Cardiac muscle cell (in vitro differentiated cells and primary cell): Measurements from ENCODE around the gene MGMT. TPM values are rescaled to one million over a fixed set of nuclear protein-coding genes. Genes with fewer than 3 reads are reported as not detected.

Experiments
- DNase-seq, 2 donors: peaks; one replicate each; pipeline versions ENCODE4 v3.0.0 to v3.0.0-alpha.2; 2010 to 2017; ENCODE audit warnings: low read depth in 1 of 2, low spot score in 1 of 2
- H3K27ac ChIP-seq: fragments of 200-600 bp; sonication (generic); 2 replicates; pipeline ENCODE4 v1.5.1; 2016
- H3K27me3 ChIP-seq: fragments of 200-600 bp; sonication (generic); 2 replicates; pipeline ENCODE4 v1.6.0; 2016; ENCODE audit warnings: control low read depth
- H3K36me3 ChIP-seq: fragments of 200-600 bp; sonication (generic); 2 replicates; pipeline ENCODE4 v1.5.1; 2016; ENCODE audit warnings: control low read depth
- H3K4me1 ChIP-seq: fragments of 200-600 bp; sonication (generic); 2 replicates; pipeline ENCODE4 v1.8.1; 2017; ENCODE audit warnings: low read depth, mild to moderate bottlenecking, mixed run types
- H3K4me3 ChIP-seq: fragments of 200-600 bp; sonication (generic); 2 replicates; pipeline ENCODE4 v1.5.1; 2016; ENCODE audit warnings: mild to moderate bottlenecking
- H3K9me3 ChIP-seq: fragments of 200-600 bp; sonication (generic); 2 replicates; pipeline ENCODE4 v1.5.1; 2017; ENCODE audit warnings: low read depth, mild to moderate bottlenecking, control low read depth
- CTCF ChIP-seq: IDR thresholded peaks from 2 replicates; pipeline ENCODE4 v1.5.1; 2012; ENCODE audit warnings: low read depth, mild to moderate bottlenecking, low read length
- polyA plus RNA-seq: library from polyadenylated mRNA; unstranded; fragments of >200 nt; fragmentation: Nextera tagmentation; extraction: Ambion mirVana; gene quantifications from 2 replicates; pipeline ENCODE4 v1.2.1, GENCODE V29; 2016
- total RNA-seq: library from RNA; depleted of rRNA; stranded (reverse); fragments of >200 nt; gene quantifications from 2 replicates; pipeline ENCODE4 v1.2.3, GENCODE V29; 2016

The MGMT gene
- total and polyA plus RNA-seq, 2 experiments from 2014 or later = 21.8 to 28.0 TPM

GRCh38 chr10:129741978-129742741 lies 275.1 kb downstream of the MGMT start:
- H3K4me1 ChIP-seq = no peaks in the 10 kb centered on the region
- no peak overlapping the region for H3K4me3 ChIP-seq
- no peak overlapping the region for H3K27ac ChIP-seq
- H3K9me3 ChIP-seq = no peaks in the 10 kb centered on the region
- H3K36me3 ChIP-seq = no peaks in the 10 kb centered on the region
- no peak for TF ChIP-seq CTCF
- no peaks in the 10 kb centered on the region for H3K27me3 ChIP-seq
- DNase-seq = no peak

- no peak for TF ChIP-seq CTCF
- Histone ChIP-seq H3K4me3 (no peak overlapping the region), H3K27me3 (no peaks in the 10 kb centered on the region), H3K27ac (no peak overlapping the region), H3K9me3 (no peaks in the 10 kb centered on the region), H3K4me1 (no peaks in the 10 kb centered on the region), H3K36me3 (no peaks in the 10 kb centered on the region)
- no peak for DNase-seq
Measured at GRCh38 chr10:129742742-129743550, 275.9 kb downstream of the MGMT start.

GRCh38 chr10:129743738-129744133 lies 276.7 kb downstream of the MGMT start:
- Histone ChIP-seq H3K9me3 (no peaks in the 10 kb centered on the region), H3K27ac (no peak overlapping the region), H3K27me3 (no peaks in the 10 kb centered on the region), H3K4me1 (no peaks in the 10 kb centered on the region), H3K4me3 (no peak overlapping the region), H3K36me3 (no peaks in the 10 kb centered on the region)
- DNase-seq = no peak
- TF ChIP-seq CTCF = no peak

GRCh38 chr10:129744134-129745111 lies 277.4 kb downstream of the MGMT start:
- H3K36me3 ChIP-seq = no peaks in the 10 kb centered on the region
- H3K27me3 ChIP-seq = no peaks in the 10 kb centered on the region
- H3K4me1 ChIP-seq = no peaks in the 10 kb centered on the region
- H3K27ac ChIP-seq = no peak overlapping the region
- H3K9me3 ChIP-seq = no peaks in the 10 kb centered on the region
- DNase-seq = no peak
- no peak overlapping the region for H3K4me3 ChIP-seq
- no peak for TF ChIP-seq CTCF

- Histone ChIP-seq H3K4me3 (no peak overlapping the region), H3K27ac (no peak overlapping the region), H3K27me3 (no peaks in the 10 kb centered on the region), H3K36me3 (no peaks in the 10 kb centered on the region), H3K9me3 (no peaks in the 10 kb centered on the region), H3K4me1 (no peaks in the 10 kb centered on the region)
- no peak for TF ChIP-seq CTCF
- no peak for DNase-seq
Measured at GRCh38 chr10:129745186-129745750, 278.2 kb downstream of the MGMT start.
